ENCODE measurements around the gene SGTA.

SGTA gene

GRCh38 chr19:2816641-2817040 lies 33.6 kb upstream of the SGTA start:
- no peak overlapping the region for H3K27ac ChIP-seq

GRCh38 chr19:2815923-2816322 lies 32.9 kb upstream of the SGTA start:
- Histone ChIP-seq H3K36me3 (ENCODE audit: control insufficient read depth, insufficient read depth, low read length) (no peaks in the 10 kb centered on the region), H3K4me1 (no peaks in the 10 kb centered on the region), H3K9me3 (ENCODE audit: control insufficient read depth, low read length) (no peaks in the 10 kb centered on the region), H3K4me2 (ENCODE audit: low read length) (no peak overlapping the region), H3K79me2 (no peaks in the 10 kb centered on the region), H2AFZ (no peak overlapping the region), H3K27ac (no peak overlapping the region), H3K9ac (no peak overlapping the region), H3K4me3 (ENCODE audit: low read depth, low read length) (no peak overlapping the region), H3K27me3 (ENCODE audit: control insufficient read depth, insufficient read depth, low read length) (no peaks in the 10 kb centered on the region)
- no peak for TF ChIP-seq CTCF (IDR thresholded peaks at IDR 0.05)

More at GRCh38 chr19:2816641-2817040, 33.6 kb upstream of the SGTA start:
- H3K79me2 ChIP-seq, result no peaks in the 10 kb centered on the region
- H2AFZ ChIP-seq, result no peak overlapping the region
- H3K4me3 ChIP-seq (ENCODE audit: low read depth, low read length), result no peak overlapping the region
- H3K4me2 ChIP-seq (ENCODE audit: low read length), result no peak overlapping the region
- H3K9ac ChIP-seq, result no peak overlapping the region
- no peaks in the 10 kb centered on the region for H3K4me1 ChIP-seq
- H3K9me3 ChIP-seq (ENCODE audit: control insufficient read depth, low read length), result no peaks in the 10 kb centered on the region
- H3K36me3 ChIP-seq (ENCODE audit: control insufficient read depth, insufficient read depth, low read length), result no peaks in the 10 kb centered on the region
- H3K27me3 ChIP-seq (ENCODE audit: control insufficient read depth, insufficient read depth, low read length), result no peaks in the 10 kb centered on the region
- TF ChIP-seq CTCF (IDR thresholded peaks at IDR 0.05), result no peak

GRCh38 chr19:2815191-2815614 lies 32.1 kb upstream of the SGTA start:
- Histone ChIP-seq H3K4me1 (no peaks in the 10 kb centered on the region), H3K9me3 (ENCODE audit: control insufficient read depth, low read length) (no peaks in the 10 kb centered on the region), H3K27ac (no peak overlapping the region), H2AFZ (no peak overlapping the region), H3K9ac (no peak overlapping the region), H3K4me3 (ENCODE audit: low read depth, low read length) (no peak overlapping the region), H3K4me2 (ENCODE audit: low read length) (no peak overlapping the region), H3K27me3 (ENCODE audit: control insufficient read depth, insufficient read depth, low read length) (no peaks in the 10 kb centered on the region), H3K79me2 (no peaks in the 10 kb centered on the region), H3K36me3 (ENCODE audit: control insufficient read depth, insufficient read depth, low read length) (no peaks in the 10 kb centered on the region)
- no peak for TF ChIP-seq CTCF (IDR thresholded peaks at IDR 0.05)

- Histone ChIP-seq H3K4me1 (no peaks in the 10 kb centered on the region), H3K36me3 (ENCODE audit: control insufficient read depth, insufficient read depth, low read length) (no peaks in the 10 kb centered on the region), H3K9ac (no peak overlapping the region), H3K9me3 (ENCODE audit: control insufficient read depth, low read length) (no peaks in the 10 kb centered on the region), H3K79me2 (no peaks in the 10 kb centered on the region), H3K4me3 (ENCODE audit: low read depth, low read length) (no peak overlapping the region), H3K4me2 (ENCODE audit: low read length) (no peak overlapping the region), H2AFZ (no peak overlapping the region), H3K27ac (no peak overlapping the region), H3K27me3 (ENCODE audit: control insufficient read depth, insufficient read depth, low read length) (no peaks in the 10 kb centered on the region)
- TF ChIP-seq CTCF (IDR thresholded peaks at IDR 0.05), result no peak
Measured at GRCh38 chr19:2814426-2814825, 31.4 kb upstream of the SGTA start.
